Neural cell (in vitro differentiated cells): Measurements from ENCODE around the gene ZNF99.
"Not testable (repeated sequence)": the region's sequence is repeated elsewhere in the genome, so short reads cannot be mapped to it uniquely, and the experiment has no call there.

Source experiments
- POLR2AphosphoS5 ChIP-seq: IDR thresholded peaks from 2 replicates; pipeline ENCODE4 v1.6.1; 2012
- RAD21 ChIP-seq: fragments of 450-650 bp; conservative IDR thresholded peaks from 2 replicates; pipeline ENCODE4 v1.6.1; 2014; ENCODE audit warnings: antibody characterized with exemption, mild to moderate bottlenecking, moderate library complexity
- TF ChIP-seq, protein P1 (sequence below): fragments of 450-650 bp; IDR thresholded peaks from 2 replicates; pipeline ENCODE4 v1.5.1; 2014; ENCODE audit warnings: antibody characterized with exemption, mild to moderate bottlenecking, moderate library complexity; ENCODE audit not compliant: poor library complexity, severe bottlenecking

DNA sequence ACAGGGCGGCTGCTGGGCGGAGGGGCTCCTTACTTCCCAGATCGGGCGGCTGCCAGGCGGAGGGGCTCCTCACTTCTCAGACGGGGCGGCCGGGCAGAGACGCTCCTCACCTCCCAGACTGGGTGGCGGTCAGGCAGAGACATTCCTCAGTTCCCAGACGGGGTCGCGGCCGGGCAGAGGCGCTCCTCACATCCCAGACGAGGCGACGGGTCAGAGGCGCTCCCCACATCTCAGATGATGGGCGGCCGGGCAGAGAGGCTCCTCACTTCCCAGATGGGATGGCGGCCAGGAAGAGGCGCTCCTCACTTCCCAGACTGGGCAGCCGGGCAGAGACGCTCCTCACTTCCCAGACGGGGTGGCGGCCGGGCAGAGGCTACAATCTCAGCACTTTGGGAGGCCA, 80.9 kb downstream of the ZNF99 start:
- TF ChIP-seq RAD21, POLR2AphosphoS5: not testable (repeated sequence)
- TF ChIP-seq, protein P1, sequence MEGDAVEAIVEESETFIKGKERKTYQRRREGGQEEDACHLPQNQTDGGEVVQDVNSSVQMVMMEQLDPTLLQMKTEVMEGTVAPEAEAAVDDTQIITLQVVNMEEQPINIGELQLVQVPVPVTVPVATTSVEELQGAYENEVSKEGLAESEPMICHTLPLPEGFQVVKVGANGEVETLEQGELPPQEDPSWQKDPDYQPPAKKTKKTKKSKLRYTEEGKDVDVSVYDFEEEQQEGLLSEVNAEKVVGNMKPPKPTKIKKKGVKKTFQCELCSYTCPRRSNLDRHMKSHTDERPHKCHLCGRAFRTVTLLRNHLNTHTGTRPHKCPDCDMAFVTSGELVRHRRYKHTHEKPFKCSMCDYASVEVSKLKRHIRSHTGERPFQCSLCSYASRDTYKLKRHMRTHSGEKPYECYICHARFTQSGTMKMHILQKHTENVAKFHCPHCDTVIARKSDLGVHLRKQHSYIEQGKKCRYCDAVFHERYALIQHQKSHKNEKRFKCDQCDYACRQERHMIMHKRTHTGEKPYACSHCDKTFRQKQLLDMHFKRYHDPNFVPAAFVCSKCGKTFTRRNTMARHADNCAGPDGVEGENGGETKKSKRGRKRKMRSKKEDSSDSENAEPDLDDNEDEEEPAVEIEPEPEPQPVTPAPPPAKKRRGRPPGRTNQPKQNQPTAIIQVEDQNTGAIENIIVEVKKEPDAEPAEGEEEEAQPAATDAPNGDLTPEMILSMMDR = not testable (repeated sequence)
